BJ (cell line): ENCODE results near the gene KLHL42. TPM values are rescaled to one million over a fixed set of nuclear protein-coding genes. Genes with fewer than 3 reads are reported as not detected.

Experiments
- CTCF ChIA-PET: fragments of 350-600 bp; formaldehyde crosslinking; extraction: SDS; loops from one replicate; lab custom pipeline; 2021; ENCODE audit warnings: antibody characterized with exemption, inconsistent platforms; lab: Yijun Ruan, JAX
- POLR2A ChIA-PET: fragments of 300-600 bp; sonication (Branson Sonifier 250); formaldehyde crosslinking; extraction: SDS; loops from one replicate; lab custom pipeline; 2021; ENCODE audit warnings: antibody characterized with exemption; lab: Charles Lee
- DNase-seq: peaks from one replicate; pipeline ENCODE4 v3.0.0-alpha.2; 2011; ENCODE audit warnings: low read depth
- H3K27me3 ChIP-seq: 2 replicates; pipeline ENCODE4 v1.6.0; 2011; ENCODE audit warnings: low read length; ENCODE audit not compliant: control insufficient read depth, insufficient read depth
- H3K36me3 ChIP-seq: 2 replicates; pipeline ENCODE4 v1.5.1; 2011; ENCODE audit warnings: low read length; ENCODE audit not compliant: control insufficient read depth, insufficient read depth
- H3K4me3 ChIP-seq: 2 replicates; pipeline ENCODE4 v1.5.1; 2011; ENCODE audit warnings: low read depth, mild to moderate bottlenecking, control low read depth, low read length
- CTCF ChIP-seq: IDR thresholded peaks from 2 replicates; pipeline ENCODE4 v1.5.1; 2011; ENCODE audit warnings: low read depth, mild to moderate bottlenecking, control low read depth, inconsistent platforms, low read length, moderate library complexity; ENCODE audit not compliant: insufficient read depth
- polyA plus RNA-seq: library from polyadenylated mRNA; depleted of rRNA; stranded (reverse); fragments of >200 nt; gene quantifications from 2 replicates; pipeline ENCODE4 v1.2.3, GENCODE V29; 2011

Gene KLHL42
- polyA plus RNA-seq, 1 experiment, result 23.6 TPM

- CTCF ChIA-PET, result interaction anchor here (0.6 kb wide), 1 partner anchor 169 kb away, joined by 3 read pairs; no protein-coding TSS in a partner anchor
- no peak for TF ChIP-seq CTCF
- no peaks in the 10 kb centered on the region for H3K27me3 ChIP-seq
- H3K4me3 ChIP-seq, result no peak overlapping the region
- DNase-seq, result peak; percentile 35
- POLR2A ChIA-PET, result no interaction called here
- no peaks in the 10 kb centered on the region for H3K36me3 ChIP-seq
Measured at GRCh38 chr12:27772328-27773049, 7.5 kb upstream of the KLHL42 start.

GRCh38 chr12:27777141-27777540, 2.9 kb upstream of the KLHL42 start:
- CTCF ChIA-PET, result interaction anchor here (0.9 to 1.5 kb wide), 2 partner anchors 44 to 159 kb away, joined by 3 read pairs; no protein-coding TSS in a partner anchor

GRCh38 chr12:27778206-27778605, 1.8 kb upstream of the KLHL42 start:
- POLR2A ChIA-PET, result no interaction called here
- TF ChIP-seq CTCF, result no peak

More at GRCh38 chr12:27777141-27777540, 2.9 kb upstream of the KLHL42 start:
- Histone ChIP-seq H3K36me3 (no peaks in the 10 kb centered on the region), H3K4me3 (no peak overlapping the region), H3K27me3 (no peaks in the 10 kb centered on the region)
- POLR2A ChIA-PET, result no interaction called here
- TF ChIP-seq CTCF, result no peak
- no peak for DNase-seq

GRCh38 chr12:27779416-27779919, 565 bp upstream of the KLHL42 start:
- H3K36me3 ChIP-seq, result no peaks in the 10 kb centered on the region
- ChIA-PET POLR2A (interaction anchor here (0.6 kb wide), 1 partner anchor 947 kb away, joined by 4 read pairs; the partner anchor contains the start of gene ITPR2), CTCF (interaction anchor here (0.9 to 1.7 kb wide), 3 partner anchors 9 to 399 kb away, joined by 3 to 4 read pairs (median 3); no protein-coding TSS in a partner anchor)
- DNase-seq, result no peak
- TF ChIP-seq CTCF, result no peak
- no peaks in the 10 kb centered on the region for H3K27me3 ChIP-seq
- H3K4me3 ChIP-seq, result peak overlapping the region; percentile 78

More at GRCh38 chr12:27778206-27778605, 1.8 kb upstream of the KLHL42 start:
- DNase-seq, result no peak
- H3K36me3 ChIP-seq, result no peaks in the 10 kb centered on the region
- no peak overlapping the region for H3K4me3 ChIP-seq
- CTCF ChIA-PET, result no interaction called here
- no peaks in the 10 kb centered on the region for H3K27me3 ChIP-seq

- Histone ChIP-seq H3K27me3 (no peaks in the 10 kb centered on the region), H3K36me3 (no peaks in the 10 kb centered on the region), H3K4me3 (peak overlapping the region; percentile 78)
- no peak for DNase-seq
- no peak for TF ChIP-seq CTCF
- ChIA-PET POLR2A (interaction anchor here (0.6 kb wide), 1 partner anchor 20 kb away, joined by 11 read pairs; no protein-coding TSS in a partner anchor), CTCF (interaction anchor here (0.8 to 1.7 kb wide), 4 partner anchors 20 to 160 kb away, joined by 3 to 4 read pairs (median 3); no protein-coding TSS in a partner anchor)
Measured at GRCh38 chr12:27780612-27781408, 777 bp downstream of the KLHL42 start.
